GM12874 (cell line): ENCODE measurements around the gene ZNF587.

Experiments used
- TF ChIP-seq, protein P1 (sequence below): IDR thresholded peaks from 2 replicates; pipeline ENCODE4 v1.5.1; 2011; ENCODE audit warnings: low read depth, mild to moderate bottlenecking, control low read depth, low read length, moderate library complexity; ENCODE audit not compliant: insufficient read depth

ZNF587 gene

GRCh38 chr19:57903618-57904184, 54.0 kb downstream of the ZNF587 start:
- TF ChIP-seq, protein P1, sequence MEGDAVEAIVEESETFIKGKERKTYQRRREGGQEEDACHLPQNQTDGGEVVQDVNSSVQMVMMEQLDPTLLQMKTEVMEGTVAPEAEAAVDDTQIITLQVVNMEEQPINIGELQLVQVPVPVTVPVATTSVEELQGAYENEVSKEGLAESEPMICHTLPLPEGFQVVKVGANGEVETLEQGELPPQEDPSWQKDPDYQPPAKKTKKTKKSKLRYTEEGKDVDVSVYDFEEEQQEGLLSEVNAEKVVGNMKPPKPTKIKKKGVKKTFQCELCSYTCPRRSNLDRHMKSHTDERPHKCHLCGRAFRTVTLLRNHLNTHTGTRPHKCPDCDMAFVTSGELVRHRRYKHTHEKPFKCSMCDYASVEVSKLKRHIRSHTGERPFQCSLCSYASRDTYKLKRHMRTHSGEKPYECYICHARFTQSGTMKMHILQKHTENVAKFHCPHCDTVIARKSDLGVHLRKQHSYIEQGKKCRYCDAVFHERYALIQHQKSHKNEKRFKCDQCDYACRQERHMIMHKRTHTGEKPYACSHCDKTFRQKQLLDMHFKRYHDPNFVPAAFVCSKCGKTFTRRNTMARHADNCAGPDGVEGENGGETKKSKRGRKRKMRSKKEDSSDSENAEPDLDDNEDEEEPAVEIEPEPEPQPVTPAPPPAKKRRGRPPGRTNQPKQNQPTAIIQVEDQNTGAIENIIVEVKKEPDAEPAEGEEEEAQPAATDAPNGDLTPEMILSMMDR = no peak

DNA sequence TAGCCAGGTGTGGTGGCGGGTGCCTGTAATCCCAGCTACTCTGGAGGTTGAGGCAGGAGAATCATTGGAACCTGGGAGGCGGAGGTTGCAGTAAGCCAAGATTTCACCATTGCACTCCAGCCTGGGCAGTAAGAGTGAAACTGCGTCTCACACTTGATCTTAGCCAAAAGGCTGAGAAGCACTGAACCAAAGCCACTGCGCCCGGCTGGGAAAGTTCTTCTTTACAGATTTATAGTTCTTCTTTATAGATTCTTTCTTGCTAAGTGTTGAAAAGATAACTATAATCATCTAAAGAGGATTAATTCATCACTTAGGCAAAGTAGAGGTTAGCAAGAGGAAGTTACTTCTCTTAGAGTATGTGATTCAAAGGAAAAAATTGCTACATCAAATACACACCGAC, 55.6 kb downstream of the ZNF587 start:
- TF ChIP-seq, protein P1 = no peak

DNA sequence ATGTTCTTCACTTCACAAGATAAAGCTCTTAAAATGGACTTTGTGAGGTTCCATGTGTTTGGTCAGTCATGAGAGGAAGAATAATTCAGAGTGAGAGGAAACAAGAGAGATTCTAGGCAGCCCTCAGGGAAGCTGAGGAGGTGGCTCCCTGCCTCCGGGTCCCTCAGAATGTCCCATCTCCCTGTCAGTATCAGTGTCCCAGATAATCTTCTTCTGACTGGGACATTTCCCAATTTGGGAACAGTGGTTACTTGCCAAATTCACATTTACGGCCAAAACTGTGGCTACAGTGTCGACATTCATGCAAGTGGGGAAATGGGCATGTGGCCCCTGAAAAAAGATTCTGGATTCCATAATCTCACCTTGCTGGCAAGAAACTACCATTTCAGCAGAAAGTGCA, 57.7 kb downstream of the ZNF587 start:
- TF ChIP-seq, protein P1 = no peak

DNA sequence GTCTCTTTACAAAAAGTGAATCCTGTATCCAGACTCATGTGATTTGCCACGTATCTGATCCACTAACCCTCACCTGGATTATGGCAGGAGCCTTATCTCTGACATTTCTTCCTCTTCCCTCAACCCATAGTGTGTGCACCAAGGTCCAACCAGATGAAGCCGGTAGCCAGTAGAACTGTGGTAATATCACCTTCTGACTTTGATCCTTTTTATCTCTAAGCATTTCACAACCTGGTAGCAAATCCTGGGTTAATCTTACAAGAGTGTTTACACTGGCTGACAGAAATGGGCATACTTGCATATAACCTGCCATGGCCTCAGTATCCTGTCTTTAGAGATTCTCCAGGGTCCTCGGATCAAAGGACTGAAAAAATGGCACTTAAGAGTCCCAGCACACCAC, 64.9 kb downstream of the ZNF587 start:
- TF ChIP-seq, protein P1 = no peak
